NB4 (cell line): Measurements from ENCODE around the gene RICTOR.
"Not testable (repeated sequence)": the region's sequence is repeated elsewhere in the genome, so short reads cannot be mapped to it uniquely, and the experiment has no call there.

ENCODE experiments used
- DNase-seq: peaks from one replicate; pipeline ENCODE4 v3.0.0; 2010; ENCODE audit warnings: low read depth
- H3K4me3 ChIP-seq: one replicate; pipeline ENCODE4 v1.5.1; 2011; ENCODE audit warnings: mild to moderate bottlenecking, low read depth, low read length, moderate library complexity
- CTCF ChIP-seq: IDR thresholded peaks from one replicate; pipeline ENCODE4 v1.5.1; 2012; ENCODE audit warnings: low read depth, low read length
- MAX ChIP-seq: IDR thresholded peaks from 2 replicates; pipeline ENCODE4 v1.6.1; 2011; ENCODE audit warnings: low read depth, low read length
- MYC ChIP-seq: IDR thresholded peaks from 2 replicates; pipeline ENCODE4 v1.6.1; 2011; ENCODE audit warnings: low read depth, low read length
- POLR2A ChIP-seq: IDR thresholded peaks from 2 replicates; pipeline ENCODE4 v1.6.1; 2011; ENCODE audit warnings: mild to moderate bottlenecking; ENCODE audit not compliant: insufficient read length; ENCODE audit errors: extremely low read depth

Gene RICTOR

GRCh38 chr5:39040875-39041274 is 33.3 kb downstream of the RICTOR start:
- H3K4me3 ChIP-seq: no peak overlapping the region
- TF ChIP-seq MYC: no peak
- TF ChIP-seq POLR2A: no peak
- TF ChIP-seq MAX: no peak
- TF ChIP-seq CTCF: no peak
- DNase-seq: no peak

- DNase-seq, H3K4me3 ChIP-seq: not testable (repeated sequence)
Measured at GRCh38 chr5:39034493-39034892, 39.7 kb downstream of the RICTOR start.

- DNase-seq: no peak
- H3K4me3 ChIP-seq: no peak overlapping the region
- no peak for TF ChIP-seq MAX
Measured at GRCh38 chr5:39031041-39031440, 43.2 kb downstream of the RICTOR start.

GRCh38 chr5:39025456-39025855 is 48.7 kb downstream of the RICTOR start:
- DNase-seq: peak; percentile 60
- H3K4me3 ChIP-seq: no peak overlapping the region
- TF ChIP-seq CTCF: no peak
- peak; percentile 44 for TF ChIP-seq MYC
- TF ChIP-seq MAX: peak; percentile 65
- no peak for TF ChIP-seq POLR2A

- no peak for TF ChIP-seq MYC
- TF ChIP-seq MAX: no peak
- TF ChIP-seq CTCF: no peak
- TF ChIP-seq POLR2A: no peak
- H3K4me3 ChIP-seq: no peak overlapping the region
- DNase-seq: no peak
Measured at GRCh38 chr5:39024884-39025283, 49.3 kb downstream of the RICTOR start.

- no peak for TF ChIP-seq POLR2A
- TF ChIP-seq MYC: no peak
- TF ChIP-seq MAX: no peak
- no peak for TF ChIP-seq CTCF
- peak; percentile 25 for DNase-seq
- H3K4me3 ChIP-seq: no peak overlapping the region
Measured at GRCh38 chr5:39024005-39024404, 50.2 kb downstream of the RICTOR start.

- no peak for TF ChIP-seq POLR2A
- TF ChIP-seq MYC: no peak
- no peak for TF ChIP-seq MAX
- no peak for TF ChIP-seq CTCF
- DNase-seq: no peak
- H3K4me3 ChIP-seq: no peak overlapping the region
Measured at GRCh38 chr5:39023121-39023520, 51.1 kb downstream of the RICTOR start.
